SJSA1 (cell line): ENCODE measurements around the gene PDIA6. TPM values are rescaled to one million over a fixed set of nuclear protein-coding genes. Genes with fewer than 3 reads are reported as not detected.

Experiments used
- DNase-seq, 2 experiments: peaks; one replicate each; pipeline ENCODE4 v3.0.0-alpha.2; 2015 to 2020; ENCODE audit warnings: low spot score in 2 of 2, low read depth in 1 of 2
- H3K27ac ChIP-seq: fragments of 250-450 bp; sonication (Bioruptor Pico); 2 replicates; pipeline ENCODE4 v1.5.1; 2020; ENCODE audit warnings: mild to moderate bottlenecking, moderate library complexity
- H3K27me3 ChIP-seq: fragments of 250-450 bp; sonication (Bioruptor Pico); replicated peaks from 2 replicates; pipeline ENCODE4 v1.5.1; 2020; ENCODE audit warnings: mild to moderate bottlenecking, moderate library complexity
- H3K36me3 ChIP-seq: fragments of 250-450 bp; sonication (Bioruptor Pico); 2 replicates; pipeline ENCODE4 v1.5.1; 2020; ENCODE audit warnings: mild to moderate bottlenecking
- H3K4me1 ChIP-seq: fragments of 250-450 bp; sonication (Bioruptor Pico); replicated peaks from 2 replicates; pipeline ENCODE4 v1.6.1; 2021; ENCODE audit warnings: mild to moderate bottlenecking
- H3K4me3 ChIP-seq: fragments of 250-450 bp; sonication (Bioruptor Pico); 2 replicates; pipeline ENCODE4 v1.5.1; 2020; ENCODE audit warnings: mild to moderate bottlenecking
- H3K9me3 ChIP-seq: fragments of 250-450 bp; sonication (Bioruptor Pico); replicated peaks from 2 replicates; pipeline ENCODE4 v1.5.1; 2020; ENCODE audit warnings: mild to moderate bottlenecking
- total RNA-seq: library from RNA; depleted of rRNA; stranded (reverse); fragments of >200 nt; shearing (Covaris generic); gene quantifications from 2 replicates; pipeline ENCODE4 v1.2.3, GENCODE V29; 2014; rRNA removed

The PDIA6 gene
- total RNA-seq, 1 experiment from 2014 or later, result 327 TPM

DNA sequence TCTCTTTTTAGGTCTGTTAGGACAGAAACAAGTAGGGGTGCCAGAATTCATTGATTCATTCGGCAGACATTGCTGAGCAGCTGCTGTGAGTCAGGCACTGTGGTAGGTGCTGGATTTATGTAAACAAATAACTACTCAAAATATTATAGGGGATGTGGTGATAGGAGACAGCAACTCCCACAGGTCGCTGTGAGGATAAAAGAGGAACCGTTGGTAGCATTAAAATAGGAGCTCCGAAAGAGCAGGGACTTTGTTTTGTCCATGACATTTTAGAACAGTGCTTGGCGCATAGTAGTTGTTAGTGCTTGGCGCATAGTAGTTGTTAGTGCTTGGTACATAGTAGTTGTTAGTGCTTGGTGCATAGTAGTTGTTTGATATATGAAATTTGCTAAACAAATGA is 62.0 kb downstream of the PDIA6 start:
- no peak overlapping the region for H3K27ac ChIP-seq
- DNase-seq, result no peak
- peaks cover 5% of the 10 kb centered on the region for H3K4me1 ChIP-seq
- H3K9me3 ChIP-seq, result no peaks in the 10 kb centered on the region
- no peaks in the 10 kb centered on the region for H3K36me3 ChIP-seq
- H3K4me3 ChIP-seq, result no peak overlapping the region
- H3K27me3 ChIP-seq, result no peaks in the 10 kb centered on the region

DNA sequence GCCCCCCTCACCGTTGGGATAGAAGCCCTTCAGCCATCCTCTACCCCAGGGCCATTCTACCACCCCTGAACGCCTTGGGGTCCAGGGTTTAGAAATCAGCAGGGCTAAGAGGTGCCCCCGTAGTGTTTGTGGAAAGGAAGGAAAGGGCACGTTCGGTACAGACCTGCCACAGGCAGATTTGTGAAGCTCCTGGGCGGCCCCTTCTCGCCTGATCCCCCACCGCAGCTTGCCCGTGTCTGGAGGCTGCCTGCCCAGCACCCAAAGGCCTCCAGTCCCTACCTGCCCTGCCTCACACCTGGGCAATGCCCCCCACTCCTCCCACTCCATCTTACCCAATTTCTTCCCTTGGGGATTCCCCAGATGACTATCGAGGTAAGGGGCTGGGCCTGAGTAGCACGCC is 69.9 kb downstream of the PDIA6 start:
- Histone ChIP-seq H3K27me3 (no peaks in the 10 kb centered on the region), H3K27ac (no peak overlapping the region), H3K36me3 (no peaks in the 10 kb centered on the region), H3K4me1 (peaks cover 9% of the 10 kb centered on the region; the same call in 1 of the 2 replicates), H3K9me3 (no peaks in the 10 kb centered on the region), H3K4me3 (no peak overlapping the region)
- DNase-seq, result no peak

DNA sequence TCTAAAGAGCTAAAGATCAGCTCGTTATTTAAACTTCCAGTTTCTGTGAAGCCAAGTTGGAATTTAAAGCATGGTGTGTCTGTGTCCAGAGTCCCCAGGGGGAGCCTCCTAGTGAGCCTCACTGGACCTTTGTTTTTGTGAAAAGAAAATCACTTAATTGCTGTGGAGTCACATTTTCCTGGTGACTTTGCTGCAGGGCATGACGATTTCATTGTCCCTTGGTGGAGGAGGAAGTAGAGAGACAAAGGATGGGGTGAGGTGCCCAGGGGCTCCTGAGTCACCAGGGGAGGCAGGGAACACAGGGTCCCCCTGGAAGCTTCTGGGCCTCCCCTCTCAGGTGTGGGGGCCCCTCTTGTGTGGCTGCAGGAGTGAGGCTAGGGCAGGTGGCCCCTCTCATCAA is 71.4 kb downstream of the PDIA6 start:
- no peaks in the 10 kb centered on the region for H3K9me3 ChIP-seq
- H3K4me1 ChIP-seq, result peaks cover 9% of the 10 kb centered on the region; the same call in 1 of the 2 replicates

DNA sequence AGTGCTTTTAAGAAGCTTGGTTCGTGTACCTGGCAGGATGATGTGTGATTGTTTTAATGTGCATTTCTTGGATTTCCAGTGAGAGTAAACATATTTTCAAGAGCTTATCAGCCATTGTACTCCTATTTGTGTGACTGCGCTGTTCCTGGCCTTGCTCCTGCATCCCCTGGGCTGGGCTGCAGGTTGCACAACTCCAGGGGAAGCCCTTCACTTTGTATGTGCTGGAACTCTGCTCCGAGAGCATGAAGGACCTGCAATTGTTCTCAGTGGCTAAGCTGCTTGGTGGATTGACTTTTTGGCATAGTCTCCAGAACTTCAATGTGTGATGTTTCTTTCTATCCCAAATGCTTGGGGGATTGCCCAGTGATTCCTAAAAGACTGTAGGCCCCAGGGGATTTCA is 72.4 kb downstream of the PDIA6 start:
- Histone ChIP-seq H3K4me1 (peaks cover 9% of the 10 kb centered on the region; the same call in 1 of the 2 replicates), H3K27me3 (no peaks in the 10 kb centered on the region), H3K36me3 (no peaks in the 10 kb centered on the region), H3K27ac (no peak overlapping the region), H3K4me3 (no peak overlapping the region), H3K9me3 (no peaks in the 10 kb centered on the region)
- no peak for DNase-seq

More for the DNA sequence above, 71.4 kb downstream of the PDIA6 start:
- H3K27ac ChIP-seq, result no peak overlapping the region
- H3K27me3 ChIP-seq, result no peaks in the 10 kb centered on the region
- no peak overlapping the region for H3K4me3 ChIP-seq
- no peak for DNase-seq
- H3K36me3 ChIP-seq, result no peaks in the 10 kb centered on the region

DNA sequence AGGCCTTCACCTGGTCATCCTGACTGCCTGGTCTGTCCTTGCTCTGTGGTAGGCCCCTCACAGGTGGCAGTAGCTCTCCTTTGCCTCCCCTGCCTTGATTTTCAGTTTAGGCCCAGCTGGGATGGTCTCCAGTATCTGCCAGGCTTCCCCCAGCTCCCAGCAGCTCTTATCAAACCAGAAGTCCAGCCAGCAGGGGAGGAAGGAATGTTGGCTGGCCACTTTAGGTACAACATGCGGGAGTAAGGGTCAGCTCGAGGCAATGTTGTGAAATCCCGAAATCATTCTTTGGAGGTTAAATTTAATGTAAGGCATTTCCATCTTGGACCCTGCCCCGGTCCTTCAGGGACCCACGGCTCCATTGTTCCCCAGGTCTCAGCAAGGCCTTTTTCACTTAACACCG is 74.4 kb downstream of the PDIA6 start:
- H3K4me1 ChIP-seq, result peaks cover 9% of the 10 kb centered on the region; the same call in 1 of the 2 replicates
- H3K27me3 ChIP-seq, result no peaks in the 10 kb centered on the region
- no peak overlapping the region for H3K27ac ChIP-seq
- H3K4me3 ChIP-seq, result no peak overlapping the region
- H3K36me3 ChIP-seq, result no peaks in the 10 kb centered on the region
- DNase-seq, result no peak
- H3K9me3 ChIP-seq, result no peaks in the 10 kb centered on the region

DNA sequence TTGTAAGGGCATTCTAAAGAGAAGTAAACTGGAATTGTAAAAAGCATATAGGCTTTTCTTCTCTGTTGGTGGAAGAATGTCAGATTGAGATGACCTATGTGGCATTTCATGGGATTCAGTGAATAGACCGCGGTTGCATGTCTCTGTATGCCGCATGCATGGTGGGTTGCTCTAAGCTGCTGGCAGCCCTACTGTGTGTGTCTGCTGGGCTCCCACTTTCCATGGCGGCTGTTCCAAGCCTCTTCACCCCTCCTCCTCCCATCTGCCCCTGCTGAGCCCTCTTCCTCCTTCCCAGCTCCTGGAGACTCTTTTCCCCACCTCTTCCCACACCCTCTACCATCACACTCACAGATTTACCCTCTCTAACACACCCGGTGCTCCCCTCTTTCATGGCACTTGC is 78.6 kb downstream of the PDIA6 start:
- Histone ChIP-seq H3K9me3 (no peaks in the 10 kb centered on the region), H3K4me3 (no peak overlapping the region), H3K27me3 (no peaks in the 10 kb centered on the region), H3K4me1 (no peaks in the 10 kb centered on the region), H3K36me3 (no peaks in the 10 kb centered on the region), H3K27ac (no peak overlapping the region)
- DNase-seq, result no peak

DNA sequence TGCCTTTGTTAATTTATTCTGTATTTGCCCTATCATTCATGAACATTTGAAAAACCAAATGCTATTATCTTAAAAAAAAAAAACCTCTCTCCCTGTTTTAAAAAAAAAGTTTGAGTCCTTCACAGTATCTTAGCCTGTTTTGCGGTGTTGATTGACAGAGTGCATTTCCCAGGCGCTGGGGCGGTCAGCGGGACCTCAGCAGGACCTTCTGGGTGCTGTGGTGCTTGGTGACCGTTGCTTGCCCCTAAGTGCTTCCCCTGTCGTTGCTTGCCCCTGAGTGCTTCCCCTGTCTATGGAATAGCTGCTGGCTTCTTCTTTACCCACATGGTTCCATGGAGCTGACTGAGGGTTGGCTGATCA is 79.0 kb downstream of the PDIA6 start:
- Histone ChIP-seq H3K27me3 (no peaks in the 10 kb centered on the region), H3K4me3 (no peak overlapping the region), H3K36me3 (no peaks in the 10 kb centered on the region), H3K4me1 (no peaks in the 10 kb centered on the region), H3K27ac (no peak overlapping the region), H3K9me3 (no peaks in the 10 kb centered on the region)
- no peak for DNase-seq

Other genes with a start within 250 kb of the PDIA6 start
- gene NOL10, start 122.8 kb downstream of the PDIA6 start, total RNA-seq, result 49.2 and 51.8 TPM in 2 replicates
- gene ATP6V1C2, start 91.2 kb downstream of the PDIA6 start, total RNA-seq, result 0.13 TPM in 1 of 2 replicates, not detected in the other
- gene KCNF1, start 99.1 kb upstream of the PDIA6 start, total RNA-seq, result 0.24 TPM in 1 of 2 replicates, not detected in the other